DOHH2 (cell line): ENCODE measurements around the gene STAU1.

Source experiments
- H3F3A ChIP-seq: fragments of 200-600 bp; sonication (generic), shearing (Covaris generic); 2 replicates; pipeline ENCODE4 v1.6.0; 2016; ENCODE audit warnings: antibody characterized with exemption, mild to moderate bottlenecking; ENCODE audit not compliant: control insufficient read depth, insufficient read depth
- H3K27ac ChIP-seq: fragments of 200-600 bp; sonication (generic); 2 replicates; pipeline ENCODE4 v1.5.1; 2014; ENCODE audit warnings: low read depth, mild to moderate bottlenecking, low read length, moderate library complexity
- H3K27me3 ChIP-seq: fragments of 200-600 bp; sonication (generic); 2 replicates; pipeline ENCODE4 v1.6.1; 2014; ENCODE audit warnings: mild to moderate bottlenecking, low read length, mixed read lengths; ENCODE audit not compliant: control insufficient read depth
- H3K36me3 ChIP-seq: fragments of 200-600 bp; sonication (generic); 2 replicates; pipeline ENCODE4 v1.6.1; 2014; ENCODE audit warnings: mild to moderate bottlenecking, low read length, moderate library complexity, mixed read lengths; ENCODE audit not compliant: control insufficient read depth
- H3K4me1 ChIP-seq: fragments of 200-600 bp; sonication (generic); 2 replicates; pipeline ENCODE4 v1.6.1; 2014; ENCODE audit warnings: mild to moderate bottlenecking, low read length, mixed read lengths; ENCODE audit not compliant: control insufficient read depth
- H3K4me2 ChIP-seq: fragments of 200-600 bp; sonication (generic); 2 replicates; pipeline ENCODE4 v1.6.0; 2014; ENCODE audit warnings: mild to moderate bottlenecking, low read length, moderate library complexity
- H3K4me3 ChIP-seq: fragments of 200-600 bp; sonication (generic); 2 replicates; pipeline ENCODE4 v1.5.1; 2014; ENCODE audit warnings: mild to moderate bottlenecking, low read length, mixed read lengths
- H3K79me2 ChIP-seq: fragments of 200-600 bp; sonication (generic); 2 replicates; pipeline ENCODE4 v1.6.1; 2014; ENCODE audit warnings: mild to moderate bottlenecking, low read length, mixed read lengths; ENCODE audit not compliant: control insufficient read depth
- H3K9me2 ChIP-seq: fragments of 200-600 bp; sonication (generic); replicated peaks from 2 replicates; pipeline ENCODE4 v1.6.1; 2014; ENCODE audit warnings: mild to moderate bottlenecking, low read length, mixed read lengths; ENCODE audit not compliant: control insufficient read depth
- H3K9me3 ChIP-seq: fragments of 200-600 bp; sonication (generic); 2 replicates; pipeline ENCODE4 v1.6.1; 2014; ENCODE audit warnings: antibody characterized with exemption, low read length, mixed read lengths; ENCODE audit not compliant: control insufficient read depth, insufficient read depth
- H4K20me1 ChIP-seq: fragments of 200-600 bp; sonication (generic); 2 replicates; pipeline ENCODE4 v1.6.0; 2014; ENCODE audit warnings: low read depth, mild to moderate bottlenecking, antibody characterized with exemption, low read length, moderate library complexity; ENCODE audit not compliant: control insufficient read depth, insufficient read depth
- EZH2phosphoT487 ChIP-seq: fragments of 200-600 bp; sonication (generic); IDR thresholded peaks from 2 replicates; pipeline ENCODE4 v1.6.1; 2017; ENCODE audit warnings: borderline replicate concordance, mild to moderate bottlenecking, antibody characterized with exemption, low read length, moderate library complexity, mixed read lengths
- TF ChIP-seq, protein P1 (sequence below): fragments of 200-600 bp; sonication (generic); IDR thresholded peaks from one replicate; pipeline ENCODE4 v1.5.1; 2014; ENCODE audit warnings: antibody characterized with exemption, mild to moderate bottlenecking, low read depth, low read length; ENCODE audit not compliant: poor library complexity, severe bottlenecking

STAU1 gene

DNA sequence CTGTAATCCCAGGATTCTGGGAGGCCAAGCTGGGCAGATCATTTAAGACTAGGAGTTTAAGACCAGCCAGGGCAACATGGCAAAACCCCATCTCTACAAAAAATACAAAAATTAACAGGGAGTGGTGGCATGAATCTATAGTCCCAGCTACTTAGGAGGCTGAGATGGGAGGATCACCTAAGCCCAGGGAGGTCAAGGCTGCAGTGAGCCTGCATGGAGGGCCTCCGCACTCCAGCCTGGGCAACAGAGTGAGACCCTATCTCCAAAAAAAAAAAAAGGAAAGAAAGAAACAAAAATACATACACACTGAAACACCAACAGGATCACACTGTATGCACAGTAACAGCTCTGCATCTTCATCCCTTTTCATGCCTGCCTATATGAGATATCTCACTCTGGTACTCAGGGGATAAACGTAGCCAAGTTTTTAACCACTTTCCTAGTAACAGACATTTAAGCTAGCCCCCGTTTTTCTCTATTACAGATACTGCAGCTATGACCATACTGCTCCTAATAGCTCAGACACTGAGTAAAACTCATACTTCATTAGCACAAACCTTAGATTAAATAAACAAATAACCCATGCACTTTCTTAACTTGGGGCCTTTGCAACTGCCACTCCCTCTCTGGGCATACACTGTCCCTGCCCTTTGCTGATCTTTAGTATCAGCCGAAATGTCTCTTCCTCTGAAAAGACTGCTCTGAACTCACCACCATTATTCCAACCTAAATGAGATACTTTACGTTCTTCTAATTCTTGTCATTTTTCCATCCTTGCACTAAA is 41.5 kb downstream of the STAU1 start:
- Histone ChIP-seq H3F3A (no peaks in the 10 kb centered on the region), H3K4me1 (no peaks in the 10 kb centered on the region), H3K4me3 (no peak overlapping the region), H4K20me1 (no peaks in the 10 kb centered on the region), H3K9me2 (no peaks in the 10 kb centered on the region), H3K27ac (no peak overlapping the region), H3K4me2 (no peak overlapping the region), H3K9me3 (no peaks in the 10 kb centered on the region), H3K79me2 (peaks cover 24% of the 10 kb centered on the region), H3K36me3 (peaks cover 75% of the 10 kb centered on the region), H3K27me3 (no peaks in the 10 kb centered on the region)
- TF ChIP-seq, protein P1, sequence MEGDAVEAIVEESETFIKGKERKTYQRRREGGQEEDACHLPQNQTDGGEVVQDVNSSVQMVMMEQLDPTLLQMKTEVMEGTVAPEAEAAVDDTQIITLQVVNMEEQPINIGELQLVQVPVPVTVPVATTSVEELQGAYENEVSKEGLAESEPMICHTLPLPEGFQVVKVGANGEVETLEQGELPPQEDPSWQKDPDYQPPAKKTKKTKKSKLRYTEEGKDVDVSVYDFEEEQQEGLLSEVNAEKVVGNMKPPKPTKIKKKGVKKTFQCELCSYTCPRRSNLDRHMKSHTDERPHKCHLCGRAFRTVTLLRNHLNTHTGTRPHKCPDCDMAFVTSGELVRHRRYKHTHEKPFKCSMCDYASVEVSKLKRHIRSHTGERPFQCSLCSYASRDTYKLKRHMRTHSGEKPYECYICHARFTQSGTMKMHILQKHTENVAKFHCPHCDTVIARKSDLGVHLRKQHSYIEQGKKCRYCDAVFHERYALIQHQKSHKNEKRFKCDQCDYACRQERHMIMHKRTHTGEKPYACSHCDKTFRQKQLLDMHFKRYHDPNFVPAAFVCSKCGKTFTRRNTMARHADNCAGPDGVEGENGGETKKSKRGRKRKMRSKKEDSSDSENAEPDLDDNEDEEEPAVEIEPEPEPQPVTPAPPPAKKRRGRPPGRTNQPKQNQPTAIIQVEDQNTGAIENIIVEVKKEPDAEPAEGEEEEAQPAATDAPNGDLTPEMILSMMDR, result no peak
- TF ChIP-seq EZH2phosphoT487, result no peak

DNA sequence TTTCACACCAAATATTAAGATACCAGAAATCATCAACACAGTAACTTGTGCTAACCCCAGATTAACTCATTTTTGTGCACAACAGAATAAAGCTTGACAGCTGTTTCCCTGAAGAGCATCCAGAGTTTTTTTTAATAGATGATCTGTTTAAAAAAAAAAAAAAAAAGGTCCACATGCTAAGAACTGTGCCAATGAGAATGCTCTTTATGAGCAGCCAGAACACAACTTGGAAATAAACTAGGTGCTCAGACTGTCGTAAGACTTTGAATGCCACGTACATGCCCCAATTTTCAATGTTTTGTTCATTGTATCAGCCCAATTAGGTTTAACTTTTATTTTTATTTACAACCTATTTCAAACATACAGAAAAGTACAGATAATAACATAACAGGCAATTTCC is 47.3 kb downstream of the STAU1 start:
- H4K20me1 ChIP-seq, result no peaks in the 10 kb centered on the region
- no peak overlapping the region for H3K4me3 ChIP-seq
- H3K4me1 ChIP-seq, result no peaks in the 10 kb centered on the region
- H3K36me3 ChIP-seq, result peaks cover 42% of the 10 kb centered on the region
- H3F3A ChIP-seq, result peaks cover 3% of the 10 kb centered on the region; the same call in 1 of the 2 replicates
- peaks cover 11% of the 10 kb centered on the region for H3K79me2 ChIP-seq
- TF ChIP-seq, protein P1, result no peak
- no peak for TF ChIP-seq EZH2phosphoT487
- H3K9me3 ChIP-seq, result no peaks in the 10 kb centered on the region
- H3K4me2 ChIP-seq, result no peak overlapping the region
- no peaks in the 10 kb centered on the region for H3K27me3 ChIP-seq
- H3K9me2 ChIP-seq, result no peaks in the 10 kb centered on the region
- H3K27ac ChIP-seq, result no peak overlapping the region

DNA sequence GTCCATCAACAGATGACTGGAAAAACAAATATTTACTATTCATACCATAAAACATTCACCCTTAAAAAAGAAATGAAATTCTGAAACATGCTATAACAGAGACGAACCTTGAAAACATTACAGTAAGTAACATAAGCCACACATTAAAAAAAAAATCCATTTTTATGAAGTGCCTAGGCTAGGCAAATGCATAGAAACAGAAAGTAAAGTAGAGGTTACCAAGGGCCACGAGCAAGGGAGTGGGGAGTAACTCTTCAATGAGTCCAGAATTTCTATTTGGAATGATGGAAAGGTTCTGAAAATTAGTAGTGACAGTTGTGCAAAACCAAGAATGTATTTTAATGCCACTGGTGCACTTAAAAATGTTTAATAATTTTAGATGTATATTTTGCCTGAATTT is 47.7 kb downstream of the STAU1 start:
- H3K4me1 ChIP-seq, result no peaks in the 10 kb centered on the region
- no peak overlapping the region for H3K4me2 ChIP-seq
- no peaks in the 10 kb centered on the region for H4K20me1 ChIP-seq
- no peaks in the 10 kb centered on the region for H3K27me3 ChIP-seq
- peaks cover 6% of the 10 kb centered on the region for H3F3A ChIP-seq
- no peaks in the 10 kb centered on the region for H3K9me3 ChIP-seq
- H3K79me2 ChIP-seq, result peaks cover 11% of the 10 kb centered on the region
- no peak overlapping the region for H3K27ac ChIP-seq
- H3K36me3 ChIP-seq, result peaks cover 43% of the 10 kb centered on the region
- TF ChIP-seq, protein P1, result no peak
- no peak for TF ChIP-seq EZH2phosphoT487
- H3K4me3 ChIP-seq, result no peak overlapping the region
- no peaks in the 10 kb centered on the region for H3K9me2 ChIP-seq
